ENCODE results near the gene MAP4K4.

DNA sequence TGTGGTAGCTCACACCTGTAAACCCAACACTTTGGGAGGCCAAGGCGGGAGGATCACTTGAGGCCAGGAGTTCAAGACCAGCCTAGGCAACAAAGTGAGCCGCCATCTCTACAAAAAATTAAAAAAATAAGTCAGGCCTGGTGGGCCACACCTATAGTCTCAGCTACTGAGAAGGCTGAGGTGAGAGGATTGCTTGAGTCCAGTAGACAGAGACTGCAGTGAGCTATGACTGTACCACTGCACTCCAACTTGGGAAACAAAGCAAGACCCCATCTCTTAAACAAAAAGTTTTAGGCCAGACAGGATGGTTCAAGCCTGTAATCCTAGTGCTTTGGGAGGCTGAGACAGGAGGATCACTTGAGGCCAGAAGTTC lies 224.4 kb downstream of the MAP4K4 start:
- TF ChIP-seq CTCF (IDR thresholded peaks at IDR 0.05; ENCODE audit: borderline replicate concordance, extremely low read depth, low read length, poor library complexity, severe bottlenecking) (no peak), EZH2 (IDR thresholded peaks at IDR 0.05; ENCODE audit: borderline replicate concordance, low read depth, low read length, severe bottlenecking) (no peak)

Measured in DND-41 (cell line).